GM19395 (cell line): ENCODE results near the gene CERK.

ENCODE experiments used
- ATAC-seq: cut with Tn5 transposase; IDR thresholded peaks from one replicate; pipeline ENCODE4 v1.9.1; 2021; ENCODE audit warnings: mild to moderate bottlenecking, moderate library complexity; ENCODE audit not compliant: unreplicated experiment

CERK gene

GRCh38 chr22:46679706-46680269 is 58.3 kb downstream of the CERK start:
- no peak for ATAC-seq

- ATAC-seq: no peak
Observed at GRCh38 chr22:46678785-46679700, 59.0 kb downstream of the CERK start.

- no peak for ATAC-seq
Observed at GRCh38 chr22:46678003-46678657, 59.9 kb downstream of the CERK start.

GRCh38 chr22:46677323-46678002 is 60.6 kb downstream of the CERK start:
- no peak for ATAC-seq

- ATAC-seq: no peak
Observed at GRCh38 chr22:46676881-46677280, 61.2 kb downstream of the CERK start.

GRCh38 chr22:46676479-46676878 is 61.6 kb downstream of the CERK start:
- no peak for ATAC-seq

- ATAC-seq: no peak
Observed at GRCh38 chr22:46675938-46676337, 62.1 kb downstream of the CERK start.

GRCh38 chr22:46675479-46675878 is 62.6 kb downstream of the CERK start:
- no peak for ATAC-seq

- no peak for ATAC-seq
Observed at GRCh38 chr22:46674906-46675305, 63.1 kb downstream of the CERK start.

- ATAC-seq: no peak
Observed at GRCh38 chr22:46674367-46674781, 63.7 kb downstream of the CERK start.

- no peak for ATAC-seq
Observed at GRCh38 chr22:46673662-46674236, 64.3 kb downstream of the CERK start.

- no peak for ATAC-seq
Observed at GRCh38 chr22:46673205-46673604, 64.8 kb downstream of the CERK start.

- ATAC-seq: no peak
Observed at GRCh38 chr22:46672731-46673130, 65.3 kb downstream of the CERK start.

GRCh38 chr22:46671824-46672432 is 66.1 kb downstream of the CERK start:
- ATAC-seq: no peak

GRCh38 chr22:46669201-46669600 is 68.9 kb downstream of the CERK start:
- no peak for ATAC-seq

GRCh38 chr22:46668116-46668515 is 69.9 kb downstream of the CERK start:
- no peak for ATAC-seq

GRCh38 chr22:46667245-46667623 is 70.8 kb downstream of the CERK start:
- ATAC-seq: no peak

- ATAC-seq: no peak
Observed at GRCh38 chr22:46666577-46667244, 71.3 kb downstream of the CERK start.

- no peak for ATAC-seq
Observed at GRCh38 chr22:46665751-46666280, 72.2 kb downstream of the CERK start.
